HPDE6-E6E7 (cell line): ENCODE data around the gene ADAMTS3.
A peak's percentile ranks its signal among the peaks of the same experiment; 100 is the strongest.
"Not testable (repeated sequence)": the region's sequence is repeated elsewhere in the genome, so short reads cannot be mapped to it uniquely, and the experiment has no call there.

ENCODE experiments used
- DNase-seq: peaks from one replicate; pipeline ENCODE4 v3.0.0; 2011; ENCODE audit warnings: missing footprints; ENCODE audit errors: extremely low spot score

The ADAMTS3 gene

GRCh38 chr4:72473434-72473900, 95.6 kb downstream of the ADAMTS3 start:
- no peak for DNase-seq

- DNase-seq: no peak
Observed at GRCh38 chr4:72471816-72472215, 97.2 kb downstream of the ADAMTS3 start.

GRCh38 chr4:72468904-72469502, 100.0 kb downstream of the ADAMTS3 start:
- no peak for DNase-seq

GRCh38 chr4:72467633-72468032, 101.4 kb downstream of the ADAMTS3 start:
- DNase-seq: no peak

- DNase-seq: no peak
Observed at GRCh38 chr4:72463724-72464123, 105.3 kb downstream of the ADAMTS3 start.

GRCh38 chr4:72457158-72457557, 111.9 kb downstream of the ADAMTS3 start:
- no peak for DNase-seq

GRCh38 chr4:72451349-72451748, 117.7 kb downstream of the ADAMTS3 start:
- DNase-seq: no peak

GRCh38 chr4:72449705-72450104, 119.3 kb downstream of the ADAMTS3 start:
- DNase-seq: no peak

- no peak for DNase-seq
Observed at GRCh38 chr4:72448231-72448630, 120.8 kb downstream of the ADAMTS3 start.

- DNase-seq: no peak
Observed at GRCh38 chr4:72446353-72447055, 122.5 kb downstream of the ADAMTS3 start.

GRCh38 chr4:72444092-72444491, 124.9 kb downstream of the ADAMTS3 start:
- no peak for DNase-seq

GRCh38 chr4:72442715-72443114, 126.3 kb downstream of the ADAMTS3 start:
- peak; percentile 20 for DNase-seq

- no peak for DNase-seq
Observed at GRCh38 chr4:72442147-72442546, 126.9 kb downstream of the ADAMTS3 start.

- DNase-seq: no peak
Observed at GRCh38 chr4:72440386-72440785, 128.6 kb downstream of the ADAMTS3 start.

GRCh38 chr4:72432975-72433374, 136.0 kb downstream of the ADAMTS3 start:
- DNase-seq: no peak

- DNase-seq: no peak
Observed at GRCh38 chr4:72432282-72432681, 136.7 kb downstream of the ADAMTS3 start.

- no peak for DNase-seq
Observed at GRCh38 chr4:72430988-72431387, 138.0 kb downstream of the ADAMTS3 start.

GRCh38 chr4:72430050-72430449, 139.0 kb downstream of the ADAMTS3 start:
- no peak for DNase-seq

- no peak for DNase-seq
Observed at GRCh38 chr4:72429397-72429889, 139.6 kb downstream of the ADAMTS3 start.

- no peak for DNase-seq
Observed at GRCh38 chr4:72427057-72427456, 142.0 kb downstream of the ADAMTS3 start.

GRCh38 chr4:72425908-72426307, 143.1 kb downstream of the ADAMTS3 start:
- DNase-seq: not testable (repeated sequence)

GRCh38 chr4:72424006-72424405, 145.0 kb downstream of the ADAMTS3 start:
- no peak for DNase-seq

GRCh38 chr4:72422416-72422815, 146.6 kb downstream of the ADAMTS3 start:
- DNase-seq: no peak
